Ishikawa (cell line): ENCODE measurements around the gene DYNC1I1.

Experiments
- CEBPB ChIP-seq: IDR thresholded peaks from 2 replicates; pipeline ENCODE4 v1.6.1; 2012
- CREB1 ChIP-seq: IDR thresholded peaks from 2 replicates; pipeline ENCODE4 v1.6.1; 2012; ENCODE audit warnings: low read depth
- EP300 ChIP-seq: IDR thresholded peaks from 2 replicates; pipeline ENCODE4 v1.6.1; 2012; ENCODE audit warnings: borderline replicate concordance
- FOXM1 ChIP-seq: IDR thresholded peaks from 2 replicates; pipeline ENCODE4 v1.6.1; 2012; ENCODE audit warnings: low read depth, borderline replicate concordance
- MAX ChIP-seq: IDR thresholded peaks from 2 replicates; pipeline ENCODE4 v1.6.1; 2012
- NFIC ChIP-seq: IDR thresholded peaks from 2 replicates; pipeline ENCODE4 v1.6.1; 2012
- RAD21 ChIP-seq: IDR thresholded peaks from 2 replicates; pipeline ENCODE4 v1.6.1; 2012; ENCODE audit warnings: low read depth
- TAF1 ChIP-seq: IDR thresholded peaks from 2 replicates; pipeline ENCODE4 v1.6.1; 2012; ENCODE audit warnings: low read depth, mild to moderate bottlenecking
- TCF12 ChIP-seq: IDR thresholded peaks from 2 replicates; pipeline ENCODE4 v1.6.1; 2012; ENCODE audit warnings: low read depth
- TEAD4 ChIP-seq: IDR thresholded peaks from 2 replicates; pipeline ENCODE4 v1.6.1; 2012
- YY1 ChIP-seq: IDR thresholded peaks from 2 replicates; pipeline ENCODE4 v1.6.1; 2012; ENCODE audit warnings: low read depth
- ZBTB7A ChIP-seq: IDR thresholded peaks from 2 replicates; pipeline ENCODE4 v1.6.1; 2012; ENCODE audit warnings: low read depth
- TF ChIP-seq, protein P1 (sequence below): IDR thresholded peaks from 2 replicates; pipeline ENCODE4 v1.6.1; 2012
- TF ChIP-seq, protein P2 (sequence below): IDR thresholded peaks from 2 replicates; pipeline ENCODE4 v1.6.1; 2012; ENCODE audit warnings: low read depth, mild to moderate bottlenecking

GRCh38 chr7:95811846-95812445, 39.6 kb downstream of the DYNC1I1 start:
- no peak for TF ChIP-seq FOXM1
- TF ChIP-seq RAD21: no peak
- no peak for TF ChIP-seq TAF1
- no peak for TF ChIP-seq CEBPB
- no peak for TF ChIP-seq EP300
- TF ChIP-seq, protein P1, sequence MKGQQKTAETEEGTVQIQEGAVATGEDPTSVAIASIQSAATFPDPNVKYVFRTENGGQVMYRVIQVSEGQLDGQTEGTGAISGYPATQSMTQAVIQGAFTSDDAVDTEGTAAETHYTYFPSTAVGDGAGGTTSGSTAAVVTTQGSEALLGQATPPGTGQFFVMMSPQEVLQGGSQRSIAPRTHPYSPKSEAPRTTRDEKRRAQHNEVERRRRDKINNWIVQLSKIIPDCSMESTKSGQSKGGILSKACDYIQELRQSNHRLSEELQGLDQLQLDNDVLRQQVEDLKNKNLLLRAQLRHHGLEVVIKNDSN: no peak
- no peak for TF ChIP-seq MAX
- TF ChIP-seq NFIC: no peak
- TF ChIP-seq TEAD4: no peak
- TF ChIP-seq, protein P2, sequence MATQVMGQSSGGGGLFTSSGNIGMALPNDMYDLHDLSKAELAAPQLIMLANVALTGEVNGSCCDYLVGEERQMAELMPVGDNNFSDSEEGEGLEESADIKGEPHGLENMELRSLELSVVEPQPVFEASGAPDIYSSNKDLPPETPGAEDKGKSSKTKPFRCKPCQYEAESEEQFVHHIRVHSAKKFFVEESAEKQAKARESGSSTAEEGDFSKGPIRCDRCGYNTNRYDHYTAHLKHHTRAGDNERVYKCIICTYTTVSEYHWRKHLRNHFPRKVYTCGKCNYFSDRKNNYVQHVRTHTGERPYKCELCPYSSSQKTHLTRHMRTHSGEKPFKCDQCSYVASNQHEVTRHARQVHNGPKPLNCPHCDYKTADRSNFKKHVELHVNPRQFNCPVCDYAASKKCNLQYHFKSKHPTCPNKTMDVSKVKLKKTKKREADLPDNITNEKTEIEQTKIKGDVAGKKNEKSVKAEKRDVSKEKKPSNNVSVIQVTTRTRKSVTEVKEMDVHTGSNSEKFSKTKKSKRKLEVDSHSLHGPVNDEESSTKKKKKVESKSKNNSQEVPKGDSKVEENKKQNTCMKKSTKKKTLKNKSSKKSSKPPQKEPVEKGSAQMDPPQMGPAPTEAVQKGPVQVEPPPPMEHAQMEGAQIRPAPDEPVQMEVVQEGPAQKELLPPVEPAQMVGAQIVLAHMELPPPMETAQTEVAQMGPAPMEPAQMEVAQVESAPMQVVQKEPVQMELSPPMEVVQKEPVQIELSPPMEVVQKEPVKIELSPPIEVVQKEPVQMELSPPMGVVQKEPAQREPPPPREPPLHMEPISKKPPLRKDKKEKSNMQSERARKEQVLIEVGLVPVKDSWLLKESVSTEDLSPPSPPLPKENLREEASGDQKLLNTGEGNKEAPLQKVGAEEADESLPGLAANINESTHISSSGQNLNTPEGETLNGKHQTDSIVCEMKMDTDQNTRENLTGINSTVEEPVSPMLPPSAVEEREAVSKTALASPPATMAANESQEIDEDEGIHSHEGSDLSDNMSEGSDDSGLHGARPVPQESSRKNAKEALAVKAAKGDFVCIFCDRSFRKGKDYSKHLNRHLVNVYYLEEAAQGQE: no peak
- no peak for TF ChIP-seq ZBTB7A
- TF ChIP-seq YY1: no peak
- TF ChIP-seq CREB1: no peak
- TF ChIP-seq TCF12: no peak
